Endodermal cell (in vitro differentiated cells): ENCODE results near the gene STAT1. TPM values are rescaled to one million over a fixed set of nuclear protein-coding genes. Genes with fewer than 3 reads are reported as not detected.

Experiments used
- DNase-seq: peaks from one replicate; pipeline ENCODE4 v3.0.0-alpha.2; 2017
- H3K27ac ChIP-seq: 2 replicates; pipeline ENCODE4 v1.5.1; 2013; ENCODE audit warnings: mild to moderate bottlenecking, low read depth, low read length, moderate library complexity
- H3K27me3 ChIP-seq: 2 replicates; pipeline ENCODE4 v1.6.1; 2013; ENCODE audit warnings: mild to moderate bottlenecking, low read length, moderate library complexity; ENCODE audit not compliant: insufficient read depth, control insufficient read depth, poor library complexity, severe bottlenecking
- H3K36me3 ChIP-seq: 2 replicates; pipeline ENCODE4 v1.7.0; 2013; ENCODE audit warnings: mild to moderate bottlenecking, low read length, moderate library complexity; ENCODE audit not compliant: control insufficient read depth, insufficient read depth
- H3K4me1 ChIP-seq: one replicate; pipeline ENCODE4 v1.7.0; 2013; ENCODE audit warnings: low read length; ENCODE audit not compliant: control insufficient read depth, insufficient read depth
- H3K4me3 ChIP-seq: 2 replicates; pipeline ENCODE4 v1.5.1; 2013; ENCODE audit warnings: mild to moderate bottlenecking, low read length, moderate library complexity
- H3K9ac ChIP-seq: 2 replicates; pipeline ENCODE4 v1.6.1; 2013; ENCODE audit warnings: mild to moderate bottlenecking, low read length, moderate library complexity; ENCODE audit not compliant: poor library complexity, severe bottlenecking; ENCODE audit errors: extremely low read depth
- H3K9me3 ChIP-seq: 2 replicates; pipeline ENCODE4 v1.6.1; 2013; ENCODE audit warnings: mild to moderate bottlenecking, low read length, moderate library complexity; ENCODE audit not compliant: control insufficient read depth
- H3K27ac Mint-ChIP-seq: 2 replicates; pipeline ENCODE4 v1.8.0; 2020; ENCODE audit warnings: mixed read lengths
- H3K27me3 Mint-ChIP-seq: 2 replicates; pipeline ENCODE4 v1.8.0; 2021; ENCODE audit warnings: mild to moderate bottlenecking, mixed read lengths; ENCODE audit not compliant: insufficient read depth
- H3K36me3 Mint-ChIP-seq: 2 replicates; pipeline ENCODE4 v1.8.0; 2020; ENCODE audit warnings: low read depth, mixed read lengths
- H3K4me1 Mint-ChIP-seq: 2 replicates; pipeline ENCODE4 v1.8.0; 2020; ENCODE audit warnings: mixed read lengths
- H3K4me3 Mint-ChIP-seq: 2 replicates; pipeline ENCODE4 v1.8.0; 2020; ENCODE audit warnings: mild to moderate bottlenecking, moderate library complexity, mixed read lengths
- H3K9me3 Mint-ChIP-seq: 2 replicates; pipeline ENCODE4 v1.8.0; 2020; ENCODE audit warnings: mild to moderate bottlenecking, mixed read lengths
- WGBS, 2 experiments: methylation state at CpG; one replicate each; pipeline versions ENCODE4 v1.1.5 to v1.1.7; 2013; ENCODE audit warnings: missing lambda C conversion rate in 2 of 2, mixed read lengths in 1 of 2; ENCODE audit not compliant: insufficient coverage in 1 of 2, insufficient read length in 1 of 2; 5-methylcytosine and 5-hydroxymethylcytosine counted together
- total RNA-seq, 2 donors: library from RNA; stranded (reverse); fragmentation: NEBNext Ultra II Directional in 1 of 2; extraction: Animal tissue kit (Norgen Biotek cat#: 25700) in 1 of 2; gene quantifications; 2 replicates in 1 of 2; 3 replicates in 1 of 2; pipeline ENCODE4 v1.2.1, GENCODE V29; 2021
- TF ChIP-seq, protein P1 (sequence below): fragments of 200-600 bp; sonication (generic); conservative IDR thresholded peaks from 2 replicates; pipeline ENCODE4 v1.5.0; 2021; ENCODE audit warnings: antibody characterized with exemption, mild to moderate bottlenecking

Gene STAT1
- total RNA-seq, 2 donors from 2014 or later, result 48.3 to 74.4 TPM

DNA sequence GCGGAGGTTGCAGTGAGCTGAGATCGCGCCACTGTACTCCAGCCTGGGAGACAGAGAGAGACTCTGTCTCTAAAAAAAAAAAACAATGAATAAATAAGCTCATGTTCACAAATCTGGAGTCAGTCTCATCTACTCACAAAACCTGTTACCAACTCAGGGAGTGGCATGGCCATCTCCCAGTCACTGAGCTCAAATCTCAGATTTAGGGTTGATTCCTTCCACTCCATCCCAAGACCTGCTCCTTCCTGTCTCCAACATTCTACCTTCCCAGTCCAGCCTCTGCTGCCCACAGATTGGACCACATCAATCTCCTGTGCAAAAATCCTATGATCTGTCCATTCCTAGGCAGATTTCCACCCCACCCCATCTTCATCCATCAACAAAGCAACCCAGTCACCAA, 1.6 kb downstream of the STAT1 start:
- Mint-ChIP-seq H3K4me3 (no peak overlapping the region), H3K4me1 (no peaks in the 10 kb centered on the region), H3K27me3 (peaks cover 11% of the 10 kb centered on the region), H3K27ac (no peak overlapping the region), H3K36me3 (peaks cover 24% of the 10 kb centered on the region), H3K9me3 (peaks cover 3% of the 10 kb centered on the region)
- DNase-seq, result no peak
- no peaks in the 10 kb centered on the region for H3K9me3 ChIP-seq
- H3K9ac ChIP-seq, result no peak overlapping the region
- peaks cover 42% of the 10 kb centered on the region for H3K36me3 ChIP-seq
- H3K27me3 ChIP-seq, result peaks cover 14% of the 10 kb centered on the region
- TF ChIP-seq, protein P1, sequence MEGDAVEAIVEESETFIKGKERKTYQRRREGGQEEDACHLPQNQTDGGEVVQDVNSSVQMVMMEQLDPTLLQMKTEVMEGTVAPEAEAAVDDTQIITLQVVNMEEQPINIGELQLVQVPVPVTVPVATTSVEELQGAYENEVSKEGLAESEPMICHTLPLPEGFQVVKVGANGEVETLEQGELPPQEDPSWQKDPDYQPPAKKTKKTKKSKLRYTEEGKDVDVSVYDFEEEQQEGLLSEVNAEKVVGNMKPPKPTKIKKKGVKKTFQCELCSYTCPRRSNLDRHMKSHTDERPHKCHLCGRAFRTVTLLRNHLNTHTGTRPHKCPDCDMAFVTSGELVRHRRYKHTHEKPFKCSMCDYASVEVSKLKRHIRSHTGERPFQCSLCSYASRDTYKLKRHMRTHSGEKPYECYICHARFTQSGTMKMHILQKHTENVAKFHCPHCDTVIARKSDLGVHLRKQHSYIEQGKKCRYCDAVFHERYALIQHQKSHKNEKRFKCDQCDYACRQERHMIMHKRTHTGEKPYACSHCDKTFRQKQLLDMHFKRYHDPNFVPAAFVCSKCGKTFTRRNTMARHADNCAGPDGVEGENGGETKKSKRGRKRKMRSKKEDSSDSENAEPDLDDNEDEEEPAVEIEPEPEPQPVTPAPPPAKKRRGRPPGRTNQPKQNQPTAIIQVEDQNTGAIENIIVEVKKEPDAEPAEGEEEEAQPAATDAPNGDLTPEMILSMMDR, result no peak
- H3K27ac ChIP-seq, result no peak overlapping the region
- H3K4me1 ChIP-seq, result no peaks in the 10 kb centered on the region
- 96 to 100% methylated on average over 2 to 3 of the region's 3 CpGs for WGBS, 2 experiments
- H3K4me3 ChIP-seq, result peak overlapping the region; percentile 100

DNA sequence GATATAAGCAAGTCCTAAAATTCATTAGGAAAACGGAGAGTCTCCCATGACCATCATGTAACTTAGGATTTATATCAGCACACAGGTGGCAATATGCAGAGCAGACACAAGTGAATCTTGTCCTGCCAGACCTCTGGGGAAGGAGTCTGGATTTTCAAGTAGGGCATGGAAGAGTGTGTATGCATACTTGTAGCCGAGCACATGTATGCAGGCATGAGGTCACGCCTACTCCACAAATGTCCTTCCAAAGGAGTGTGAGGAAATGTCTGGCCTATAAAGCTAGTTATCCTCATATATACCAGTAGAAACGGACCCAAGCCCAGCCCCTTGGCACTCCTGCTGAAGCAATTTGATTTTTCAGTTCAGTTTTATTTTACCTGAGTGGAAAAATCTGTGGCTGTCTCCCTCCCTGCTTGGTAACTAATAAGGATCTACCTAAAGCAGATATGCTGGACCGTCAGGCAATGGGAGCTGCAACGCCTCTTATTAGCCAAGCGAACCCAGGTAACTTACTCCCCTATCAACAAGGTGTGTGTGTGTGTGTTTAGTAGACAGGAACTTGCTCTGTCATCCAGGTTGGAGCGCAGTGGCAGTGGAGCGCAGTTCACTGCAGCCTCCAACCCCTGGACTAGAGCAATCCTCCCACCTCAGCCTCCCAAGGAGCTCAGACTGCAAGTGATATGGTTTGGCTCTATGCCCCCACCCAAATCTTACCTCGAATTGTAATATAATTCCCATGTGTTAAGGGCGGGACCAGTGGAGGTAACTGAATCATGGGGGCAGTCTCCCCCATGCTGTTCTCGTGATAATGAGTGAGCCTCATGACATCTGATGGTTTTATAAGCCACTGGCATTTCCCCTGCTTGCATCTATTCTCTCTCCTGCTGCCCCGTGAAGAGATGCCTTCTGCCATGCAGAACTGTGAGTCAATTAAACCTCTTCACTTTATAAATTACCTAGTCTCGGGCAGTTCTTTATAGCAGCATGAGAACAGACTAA, 2.8 kb downstream of the STAT1 start:
- no peak for DNase-seq
- Histone ChIP-seq H3K9ac (no peak overlapping the region), H3K4me1 (no peaks in the 10 kb centered on the region), H3K36me3 (peaks cover 53% of the 10 kb centered on the region), H3K9me3 (no peaks in the 10 kb centered on the region), H3K4me3 (peak overlapping the region; percentile 38), H3K27me3 (peaks cover 3% of the 10 kb centered on the region), H3K27ac (no peak overlapping the region)
- no peaks in the 10 kb centered on the region for H3K27me3 Mint-ChIP-seq
- peaks cover 3% of the 10 kb centered on the region for H3K9me3 Mint-ChIP-seq
- TF ChIP-seq, protein P1, result no peak
- no peaks in the 10 kb centered on the region for H3K4me1 Mint-ChIP-seq
- peaks cover 33% of the 10 kb centered on the region for H3K36me3 Mint-ChIP-seq
- no peak overlapping the region for H3K27ac Mint-ChIP-seq
- no peak overlapping the region for H3K4me3 Mint-ChIP-seq
- 93 to 98% methylated on average over 6 to 14 of the region's 14 CpGs for WGBS, 2 experiments

DNA sequence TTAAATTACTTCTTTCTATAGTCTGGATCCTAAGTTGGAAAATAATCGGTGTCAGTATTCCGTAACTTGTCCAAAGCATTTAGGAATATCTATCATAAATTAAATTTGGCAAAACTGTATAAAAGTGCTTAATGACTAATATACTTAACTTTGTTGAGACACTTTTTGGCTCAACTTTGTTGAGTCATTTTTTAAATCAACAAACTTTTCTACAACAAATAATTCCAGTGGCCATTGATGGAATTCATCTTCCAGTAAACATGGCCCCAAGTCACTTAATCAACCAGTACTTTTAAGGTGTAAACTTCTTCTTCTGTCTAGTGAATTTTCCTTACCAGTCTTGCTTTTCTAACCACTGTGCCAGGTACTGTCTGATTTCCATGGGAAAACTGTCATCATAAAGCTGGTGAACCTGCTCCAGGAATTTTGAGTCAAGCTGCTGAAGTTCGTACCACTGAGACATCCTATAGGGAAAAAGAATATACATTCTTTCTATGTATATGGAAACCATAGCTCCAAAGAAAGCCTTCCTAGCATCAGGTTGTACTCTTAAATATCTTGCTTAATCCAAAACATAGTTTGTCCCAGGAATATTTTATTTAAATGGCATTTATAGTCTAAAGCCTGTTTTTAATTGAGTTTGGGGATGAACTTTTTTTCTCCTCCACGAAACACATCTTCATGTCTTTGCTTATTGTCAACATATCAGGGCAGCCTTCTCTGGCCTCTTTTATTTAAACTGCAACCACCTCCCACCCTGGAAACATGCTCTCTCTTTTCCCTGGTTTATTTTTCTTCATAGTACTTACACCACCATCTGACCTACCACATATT, 4.2 kb downstream of the STAT1 start:
- TF ChIP-seq, protein P1, result no peak
- Histone ChIP-seq H3K4me3 (no peak overlapping the region), H3K36me3 (peaks cover 68% of the 10 kb centered on the region), H3K9ac (no peak overlapping the region), H3K4me1 (no peaks in the 10 kb centered on the region), H3K27ac (no peak overlapping the region), H3K9me3 (no peaks in the 10 kb centered on the region), H3K27me3 (no peaks in the 10 kb centered on the region)
- H3K27ac Mint-ChIP-seq, result no peak overlapping the region
- H3K27me3 Mint-ChIP-seq, result no peaks in the 10 kb centered on the region
- DNase-seq, result no peak
- no peaks in the 10 kb centered on the region for H3K4me1 Mint-ChIP-seq
- H3K36me3 Mint-ChIP-seq, result peaks cover 43% of the 10 kb centered on the region
- no peaks in the 10 kb centered on the region for H3K9me3 Mint-ChIP-seq
- 90 to 100% methylated on average over 2 of the region's 4 CpGs for WGBS, 2 experiments
- no peak overlapping the region for H3K4me3 Mint-ChIP-seq
